SH-SY5Y (cell line): ENCODE results near the gene TRAP1.

ENCODE experiments used
- GATA2 ChIP-seq: IDR thresholded peaks from 2 replicates; pipeline ENCODE4 v1.6.1; 2011; ENCODE audit warnings: mild to moderate bottlenecking, low read depth, low read length
- GATA3 ChIP-seq: IDR thresholded peaks from 2 replicates; pipeline ENCODE4 v1.6.1; 2011; ENCODE audit warnings: low read depth, mild to moderate bottlenecking, low read length, moderate library complexity

DNA sequence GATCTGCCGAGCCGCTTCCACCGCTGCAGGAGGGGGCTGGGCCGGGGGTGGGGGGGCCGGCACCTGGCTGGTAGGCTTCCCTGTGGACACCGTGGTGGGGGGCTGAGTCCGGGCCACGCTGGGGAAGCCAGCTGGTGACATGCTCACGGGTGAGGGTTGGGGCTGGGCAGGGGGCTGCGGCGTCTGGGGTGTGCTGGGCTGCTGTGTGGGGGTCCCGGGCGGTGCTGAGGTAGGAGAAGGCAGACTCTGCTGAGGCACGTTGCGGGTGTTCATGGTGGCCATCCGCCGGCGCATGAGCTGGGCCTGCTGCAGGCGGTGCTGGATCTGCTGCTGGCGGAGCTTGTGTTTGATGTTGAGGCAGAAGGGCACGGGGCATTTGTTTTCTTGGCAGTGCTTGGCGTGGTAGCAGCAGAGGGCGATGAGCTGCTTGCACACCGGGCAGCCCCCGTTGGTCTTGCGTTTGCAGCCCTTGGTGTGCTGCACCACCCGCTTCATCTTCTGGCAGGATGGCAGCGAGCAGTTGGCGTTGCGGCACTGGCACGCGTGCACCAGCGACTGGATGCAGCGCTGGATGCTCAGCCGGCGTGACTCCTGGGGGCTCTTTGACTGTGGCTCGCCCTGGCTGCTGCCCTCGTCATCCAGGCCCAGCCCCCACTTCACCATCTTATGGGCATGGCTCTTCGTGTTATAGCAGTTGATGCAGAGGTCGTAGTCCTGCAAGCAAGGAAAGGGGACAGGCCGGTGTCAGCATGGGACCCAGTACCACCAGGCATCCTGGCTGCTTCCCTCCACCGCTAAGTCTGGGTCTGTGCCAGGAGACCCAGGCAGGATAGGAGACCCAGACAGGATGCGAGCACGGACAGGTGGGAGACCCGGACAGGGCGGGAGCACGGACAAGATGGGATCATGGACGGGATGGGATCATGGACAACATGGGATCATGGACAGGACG, 12.1 kb upstream of the TRAP1 start:
- no peak for TF ChIP-seq GATA2
- no peak for TF ChIP-seq GATA3
